Adipocyte (in vitro differentiated cells): ENCODE data around the gene CDK19.

ENCODE experiments used
- DNase-seq: peaks from one replicate; pipeline ENCODE4 v3.0.0-alpha.2; 2015; ENCODE audit warnings: low read depth
- H3K27me3 ChIP-seq: replicated peaks from 2 replicates; pipeline ENCODE4 v1.7.0; 2013; ENCODE audit warnings: mild to moderate bottlenecking, low read length, moderate library complexity; ENCODE audit not compliant: control insufficient read depth, insufficient read depth
- H3K36me3 ChIP-seq: 2 replicates; pipeline ENCODE4 v1.7.0; 2013; ENCODE audit warnings: low read length, mild to moderate bottlenecking, moderate library complexity; ENCODE audit not compliant: control insufficient read depth, insufficient read depth, severe bottlenecking
- H3K4me1 ChIP-seq: 2 replicates; pipeline ENCODE4 v1.7.0; 2013; ENCODE audit warnings: mild to moderate bottlenecking, low read length, moderate library complexity; ENCODE audit not compliant: control insufficient read depth, insufficient read depth
- H3K4me3 ChIP-seq: 2 replicates; pipeline ENCODE4 v1.7.0; 2013; ENCODE audit warnings: mild to moderate bottlenecking, low read length, moderate library complexity
- H3K9ac ChIP-seq: 2 replicates; pipeline ENCODE4 v1.7.0; 2013; ENCODE audit warnings: mild to moderate bottlenecking, low read length, moderate library complexity
- H3K9me3 ChIP-seq: 2 replicates; pipeline ENCODE4 v1.7.0; 2013; ENCODE audit warnings: mild to moderate bottlenecking, low read length, moderate library complexity; ENCODE audit not compliant: control insufficient read depth

Gene CDK19

GRCh38 chr6:110633731-110634213, 181.5 kb downstream of the CDK19 start:
- Histone ChIP-seq H3K9me3 (no peaks in the 10 kb centered on the region), H3K9ac (no peak overlapping the region), H3K27me3 (no peaks in the 10 kb centered on the region), H3K36me3 (no peaks in the 10 kb centered on the region), H3K4me1 (no peaks in the 10 kb centered on the region), H3K4me3 (no peak overlapping the region)
- DNase-seq, result no peak

- Histone ChIP-seq H3K9me3 (no peaks in the 10 kb centered on the region), H3K4me1 (no peaks in the 10 kb centered on the region), H3K4me3 (no peak overlapping the region), H3K27me3 (no peaks in the 10 kb centered on the region), H3K9ac (no peak overlapping the region), H3K36me3 (peaks cover 4% of the 10 kb centered on the region)
- DNase-seq, result no peak
Measured at GRCh38 chr6:110629153-110629552, 186.1 kb downstream of the CDK19 start.

GRCh38 chr6:110628330-110628729, 186.9 kb downstream of the CDK19 start:
- no peaks in the 10 kb centered on the region for H3K27me3 ChIP-seq
- peak; percentile 53 for DNase-seq
- no peak overlapping the region for H3K4me3 ChIP-seq
- H3K9ac ChIP-seq, result no peak overlapping the region
- no peaks in the 10 kb centered on the region for H3K4me1 ChIP-seq
- peaks cover 4% of the 10 kb centered on the region for H3K36me3 ChIP-seq
- H3K9me3 ChIP-seq, result no peaks in the 10 kb centered on the region

GRCh38 chr6:110626442-110626841, 188.8 kb downstream of the CDK19 start:
- Histone ChIP-seq H3K4me1 (no peaks in the 10 kb centered on the region), H3K4me3 (no peak overlapping the region), H3K9me3 (no peaks in the 10 kb centered on the region), H3K9ac (no peak overlapping the region), H3K27me3 (no peaks in the 10 kb centered on the region), H3K36me3 (peaks cover 18% of the 10 kb centered on the region)
- no peak for DNase-seq

GRCh38 chr6:110625883-110626282, 189.4 kb downstream of the CDK19 start:
- Histone ChIP-seq H3K4me3 (no peak overlapping the region), H3K36me3 (peaks cover 20% of the 10 kb centered on the region), H3K9me3 (no peaks in the 10 kb centered on the region), H3K4me1 (no peaks in the 10 kb centered on the region), H3K27me3 (no peaks in the 10 kb centered on the region), H3K9ac (no peak overlapping the region)
- no peak for DNase-seq

DNA sequence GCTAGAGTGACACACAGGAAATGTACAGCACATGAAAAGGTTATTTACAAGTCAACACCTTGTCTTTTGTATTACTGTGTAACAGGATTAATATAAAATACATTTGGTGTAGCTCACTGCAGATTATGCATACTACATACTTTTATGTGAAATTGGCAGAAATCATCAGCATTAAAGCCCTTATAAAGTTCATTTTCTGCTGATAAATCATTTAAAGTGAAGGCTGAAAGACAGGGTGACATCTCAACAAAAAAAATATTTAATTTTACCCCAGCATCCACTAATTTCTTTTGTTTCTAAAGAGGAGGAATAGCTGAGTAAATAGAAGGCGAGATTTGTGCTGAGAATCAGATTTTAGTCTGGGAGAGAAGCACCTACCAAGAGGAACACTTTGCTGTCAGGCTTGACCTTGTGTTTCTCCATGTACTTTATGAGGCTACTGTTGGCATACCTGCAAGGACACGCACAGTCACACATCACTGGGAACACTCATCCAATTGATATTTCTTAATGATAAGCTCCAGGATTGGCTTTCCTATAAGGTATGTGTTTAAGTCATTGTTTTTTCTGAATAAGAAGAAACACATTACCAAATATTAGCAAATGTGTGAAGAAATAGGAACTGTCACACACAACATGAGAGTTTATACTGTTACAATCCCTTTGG, 192.2 kb downstream of the CDK19 start:
- no peak overlapping the region for H3K4me3 ChIP-seq
- H3K9ac ChIP-seq, result no peak overlapping the region
- DNase-seq, result no peak
- no peaks in the 10 kb centered on the region for H3K27me3 ChIP-seq
- H3K9me3 ChIP-seq, result no peaks in the 10 kb centered on the region
- peaks cover 20% of the 10 kb centered on the region for H3K36me3 ChIP-seq
- H3K4me1 ChIP-seq, result no peaks in the 10 kb centered on the region

DNA sequence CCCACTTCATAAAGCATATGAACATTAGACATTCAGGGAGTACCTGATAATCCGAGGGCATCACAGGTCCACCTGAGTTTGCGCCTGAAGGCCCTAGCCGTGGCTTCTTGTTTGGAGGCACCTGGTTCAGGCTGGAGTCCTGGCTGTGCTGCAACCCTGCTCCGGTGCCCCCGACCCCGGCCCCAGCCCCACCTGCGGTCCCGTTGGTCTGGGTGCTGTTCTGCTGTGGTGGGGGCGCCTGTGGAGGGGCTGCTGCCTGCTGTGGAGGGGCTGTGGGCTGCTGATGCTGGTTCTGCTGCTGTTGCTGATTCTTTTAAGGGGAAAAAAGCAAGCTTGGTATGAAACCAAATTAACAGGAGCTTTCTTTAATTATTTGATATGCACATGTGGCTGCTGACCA, 194.2 kb downstream of the CDK19 start:
- Histone ChIP-seq H3K36me3 (peaks cover 16% of the 10 kb centered on the region), H3K27me3 (no peaks in the 10 kb centered on the region), H3K9ac (no peak overlapping the region), H3K4me1 (no peaks in the 10 kb centered on the region), H3K9me3 (no peaks in the 10 kb centered on the region), H3K4me3 (no peak overlapping the region)
- no peak for DNase-seq

DNA sequence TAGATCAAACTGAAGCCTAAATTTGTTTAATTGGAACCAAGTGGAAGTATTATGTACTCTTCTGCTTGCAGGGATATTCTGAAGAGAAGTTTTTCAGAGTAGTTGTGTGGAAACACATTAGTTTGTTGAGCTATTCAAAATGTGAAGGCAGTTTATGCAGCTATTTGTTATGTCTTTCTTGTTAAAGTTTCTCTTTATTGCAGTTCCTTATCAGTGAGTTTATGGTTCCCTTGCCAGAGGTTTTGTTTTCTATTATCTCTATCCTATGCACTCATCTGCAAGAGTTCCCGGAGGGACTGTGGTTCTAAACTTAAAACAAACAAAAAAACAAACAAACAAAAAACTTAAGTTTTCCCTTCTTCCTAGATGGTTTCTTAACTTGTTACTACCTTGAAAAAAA, 195.2 kb downstream of the CDK19 start:
- no peak overlapping the region for H3K4me3 ChIP-seq
- H3K9ac ChIP-seq, result no peak overlapping the region
- no peak for DNase-seq
- no peaks in the 10 kb centered on the region for H3K27me3 ChIP-seq
- H3K4me1 ChIP-seq, result no peaks in the 10 kb centered on the region
- peaks cover 18% of the 10 kb centered on the region for H3K36me3 ChIP-seq
- no peaks in the 10 kb centered on the region for H3K9me3 ChIP-seq

DNA sequence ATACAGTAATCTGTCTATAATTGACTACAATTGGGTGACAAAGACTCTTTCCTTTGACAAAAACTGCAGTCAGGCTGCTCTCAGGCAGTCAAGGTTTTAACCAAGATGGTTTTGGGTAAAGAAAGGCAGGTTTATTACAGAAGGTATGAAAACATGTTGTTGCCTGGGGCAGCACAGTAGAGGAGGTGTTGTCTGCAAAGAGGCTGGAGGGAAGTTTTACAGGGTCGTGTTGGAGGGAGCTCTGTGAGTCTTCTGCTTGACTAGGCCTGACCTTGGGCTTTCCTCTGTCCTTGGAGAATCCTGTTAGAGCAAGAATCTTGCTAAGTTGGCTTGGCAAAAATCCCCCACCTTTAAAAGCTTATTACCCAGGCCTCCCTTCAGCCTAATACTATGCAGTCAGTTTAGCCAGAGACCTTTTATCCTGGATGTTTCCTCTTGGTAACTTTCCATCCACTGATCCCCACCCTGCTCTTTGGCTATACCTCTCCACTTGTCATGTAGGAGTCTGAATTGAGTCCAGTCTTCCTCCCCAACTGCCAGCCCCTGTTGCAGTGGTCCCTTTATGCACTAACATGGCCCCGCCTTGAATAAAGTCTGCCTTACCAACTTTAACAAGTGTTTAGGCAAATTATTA, 195.9 kb downstream of the CDK19 start:
- H3K4me1 ChIP-seq, result no peaks in the 10 kb centered on the region
- H3K36me3 ChIP-seq, result peaks cover 18% of the 10 kb centered on the region
- no peak for DNase-seq

GRCh38 chr6:110618591-110619267, 196.5 kb downstream of the CDK19 start:
- Histone ChIP-seq H3K36me3 (peaks cover 18% of the 10 kb centered on the region), H3K4me1 (no peaks in the 10 kb centered on the region), H3K9ac (no peak overlapping the region), H3K27me3 (no peaks in the 10 kb centered on the region), H3K9me3 (no peaks in the 10 kb centered on the region), H3K4me3 (no peak overlapping the region)
- DNase-seq, result peak; percentile 9

More for the DNA sequence above, 195.9 kb downstream of the CDK19 start:
- H3K9me3 ChIP-seq, result no peaks in the 10 kb centered on the region
- H3K27me3 ChIP-seq, result no peaks in the 10 kb centered on the region
- no peak overlapping the region for H3K4me3 ChIP-seq
- no peak overlapping the region for H3K9ac ChIP-seq

GRCh38 chr6:110617057-110617456, 198.2 kb downstream of the CDK19 start:
- H3K4me3 ChIP-seq, result no peak overlapping the region
- H3K27me3 ChIP-seq, result no peaks in the 10 kb centered on the region
- H3K9me3 ChIP-seq, result no peaks in the 10 kb centered on the region
- no peak for DNase-seq
- peaks cover 9% of the 10 kb centered on the region for H3K36me3 ChIP-seq
- H3K4me1 ChIP-seq, result no peaks in the 10 kb centered on the region
- no peak overlapping the region for H3K9ac ChIP-seq
